ENCODE data around the gene CCSER2.

DNA sequence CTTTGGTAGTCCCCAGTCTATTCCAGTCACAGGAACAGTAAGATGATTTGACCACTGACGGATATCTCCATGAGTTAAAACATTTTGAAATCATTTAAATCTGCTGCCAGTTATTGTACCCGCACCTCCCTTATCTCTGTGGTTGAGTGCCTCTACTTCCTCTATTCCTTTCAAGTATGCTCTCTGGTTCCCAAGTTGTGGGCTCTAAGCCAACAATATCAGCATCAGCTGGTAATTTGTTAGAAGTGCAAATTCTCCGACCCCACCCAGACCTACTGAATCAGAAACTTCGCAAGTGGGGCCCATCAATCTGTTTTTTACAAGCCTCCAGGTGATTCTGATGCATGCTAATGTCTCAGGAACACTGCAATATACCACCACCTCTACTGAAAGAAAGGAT lies 235.5 kb downstream of the CCSER2 start:
- TF ChIP-seq, protein P1, sequence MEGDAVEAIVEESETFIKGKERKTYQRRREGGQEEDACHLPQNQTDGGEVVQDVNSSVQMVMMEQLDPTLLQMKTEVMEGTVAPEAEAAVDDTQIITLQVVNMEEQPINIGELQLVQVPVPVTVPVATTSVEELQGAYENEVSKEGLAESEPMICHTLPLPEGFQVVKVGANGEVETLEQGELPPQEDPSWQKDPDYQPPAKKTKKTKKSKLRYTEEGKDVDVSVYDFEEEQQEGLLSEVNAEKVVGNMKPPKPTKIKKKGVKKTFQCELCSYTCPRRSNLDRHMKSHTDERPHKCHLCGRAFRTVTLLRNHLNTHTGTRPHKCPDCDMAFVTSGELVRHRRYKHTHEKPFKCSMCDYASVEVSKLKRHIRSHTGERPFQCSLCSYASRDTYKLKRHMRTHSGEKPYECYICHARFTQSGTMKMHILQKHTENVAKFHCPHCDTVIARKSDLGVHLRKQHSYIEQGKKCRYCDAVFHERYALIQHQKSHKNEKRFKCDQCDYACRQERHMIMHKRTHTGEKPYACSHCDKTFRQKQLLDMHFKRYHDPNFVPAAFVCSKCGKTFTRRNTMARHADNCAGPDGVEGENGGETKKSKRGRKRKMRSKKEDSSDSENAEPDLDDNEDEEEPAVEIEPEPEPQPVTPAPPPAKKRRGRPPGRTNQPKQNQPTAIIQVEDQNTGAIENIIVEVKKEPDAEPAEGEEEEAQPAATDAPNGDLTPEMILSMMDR (IDR thresholded peaks at IDR 0.05), result no peak
- TF ChIP-seq TAF1 (IDR thresholded peaks at IDR 0.05; ENCODE audit: borderline replicate concordance, low read depth, low read length) (no peak), FOXJ3 (CRISPR knock-in tag; IDR thresholded peaks at IDR 0.05) (no peak), YY1 (IDR thresholded peaks at IDR 0.05; ENCODE audit: low read depth) (no peak), GABPA (IDR thresholded peaks at IDR 0.05; ENCODE audit: low read depth) (no peak), ELF1 (IDR thresholded peaks at IDR 0.05) (no peak), SMC3 (IDR thresholded peaks at IDR 0.05; ENCODE audit: low read depth, low read length) (no peak), TCF12 (IDR thresholded peaks at IDR 0.05) (no peak), SIN3A (IDR thresholded peaks at IDR 0.05; ENCODE audit: borderline replicate concordance, low read depth, low read length) (no peak), POLR2AphosphoS5 (IDR thresholded peaks at IDR 0.05; ENCODE audit: low read depth, low read length) (no peak), FOXM1 (IDR thresholded peaks at IDR 0.05; ENCODE audit: low read depth) (no peak)
- TF ChIP-seq, protein P2, sequence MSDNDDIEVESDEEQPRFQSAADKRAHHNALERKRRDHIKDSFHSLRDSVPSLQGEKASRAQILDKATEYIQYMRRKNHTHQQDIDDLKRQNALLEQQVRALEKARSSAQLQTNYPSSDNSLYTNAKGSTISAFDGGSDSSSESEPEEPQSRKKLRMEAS (IDR thresholded peaks at IDR 0.05; ENCODE audit: low read depth), result no peak
- TF ChIP-seq, protein P3, sequence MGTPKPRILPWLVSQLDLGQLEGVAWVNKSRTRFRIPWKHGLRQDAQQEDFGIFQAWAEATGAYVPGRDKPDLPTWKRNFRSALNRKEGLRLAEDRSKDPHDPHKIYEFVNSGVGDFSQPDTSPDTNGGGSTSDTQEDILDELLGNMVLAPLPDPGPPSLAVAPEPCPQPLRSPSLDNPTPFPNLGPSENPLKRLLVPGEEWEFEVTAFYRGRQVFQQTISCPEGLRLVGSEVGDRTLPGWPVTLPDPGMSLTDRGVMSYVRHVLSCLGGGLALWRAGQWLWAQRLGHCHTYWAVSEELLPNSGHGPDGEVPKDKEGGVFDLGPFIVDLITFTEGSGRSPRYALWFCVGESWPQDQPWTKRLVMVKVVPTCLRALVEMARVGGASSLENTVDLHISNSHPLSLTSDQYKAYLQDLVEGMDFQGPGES (IDR thresholded peaks at IDR 0.05; ENCODE audit: low read depth, low read length), result no peak
- TF ChIP-seq, protein P4, sequence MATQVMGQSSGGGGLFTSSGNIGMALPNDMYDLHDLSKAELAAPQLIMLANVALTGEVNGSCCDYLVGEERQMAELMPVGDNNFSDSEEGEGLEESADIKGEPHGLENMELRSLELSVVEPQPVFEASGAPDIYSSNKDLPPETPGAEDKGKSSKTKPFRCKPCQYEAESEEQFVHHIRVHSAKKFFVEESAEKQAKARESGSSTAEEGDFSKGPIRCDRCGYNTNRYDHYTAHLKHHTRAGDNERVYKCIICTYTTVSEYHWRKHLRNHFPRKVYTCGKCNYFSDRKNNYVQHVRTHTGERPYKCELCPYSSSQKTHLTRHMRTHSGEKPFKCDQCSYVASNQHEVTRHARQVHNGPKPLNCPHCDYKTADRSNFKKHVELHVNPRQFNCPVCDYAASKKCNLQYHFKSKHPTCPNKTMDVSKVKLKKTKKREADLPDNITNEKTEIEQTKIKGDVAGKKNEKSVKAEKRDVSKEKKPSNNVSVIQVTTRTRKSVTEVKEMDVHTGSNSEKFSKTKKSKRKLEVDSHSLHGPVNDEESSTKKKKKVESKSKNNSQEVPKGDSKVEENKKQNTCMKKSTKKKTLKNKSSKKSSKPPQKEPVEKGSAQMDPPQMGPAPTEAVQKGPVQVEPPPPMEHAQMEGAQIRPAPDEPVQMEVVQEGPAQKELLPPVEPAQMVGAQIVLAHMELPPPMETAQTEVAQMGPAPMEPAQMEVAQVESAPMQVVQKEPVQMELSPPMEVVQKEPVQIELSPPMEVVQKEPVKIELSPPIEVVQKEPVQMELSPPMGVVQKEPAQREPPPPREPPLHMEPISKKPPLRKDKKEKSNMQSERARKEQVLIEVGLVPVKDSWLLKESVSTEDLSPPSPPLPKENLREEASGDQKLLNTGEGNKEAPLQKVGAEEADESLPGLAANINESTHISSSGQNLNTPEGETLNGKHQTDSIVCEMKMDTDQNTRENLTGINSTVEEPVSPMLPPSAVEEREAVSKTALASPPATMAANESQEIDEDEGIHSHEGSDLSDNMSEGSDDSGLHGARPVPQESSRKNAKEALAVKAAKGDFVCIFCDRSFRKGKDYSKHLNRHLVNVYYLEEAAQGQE (IDR thresholded peaks at IDR 0.05; ENCODE audit: low read depth, low read length), result no peak

All from SK-N-SH (cell line).